Hematopoietic multipotent progenitor cell treated with erythropoietin and hydrocortisone succinate and interleukin-3 and kit ligand, for 17 days (in vitro differentiated cells): Measurements from ENCODE around the gene CUX1.
"Not testable (repeated sequence)": the region's sequence is repeated elsewhere in the genome, so short reads cannot be mapped to it uniquely, and the experiment has no call there.

Experiments used
- DNase-seq: peaks from one replicate; pipeline ENCODE4 v3.0.0-alpha.2; 2015; ENCODE audit warnings: low spot score

CUX1 gene

DNA sequence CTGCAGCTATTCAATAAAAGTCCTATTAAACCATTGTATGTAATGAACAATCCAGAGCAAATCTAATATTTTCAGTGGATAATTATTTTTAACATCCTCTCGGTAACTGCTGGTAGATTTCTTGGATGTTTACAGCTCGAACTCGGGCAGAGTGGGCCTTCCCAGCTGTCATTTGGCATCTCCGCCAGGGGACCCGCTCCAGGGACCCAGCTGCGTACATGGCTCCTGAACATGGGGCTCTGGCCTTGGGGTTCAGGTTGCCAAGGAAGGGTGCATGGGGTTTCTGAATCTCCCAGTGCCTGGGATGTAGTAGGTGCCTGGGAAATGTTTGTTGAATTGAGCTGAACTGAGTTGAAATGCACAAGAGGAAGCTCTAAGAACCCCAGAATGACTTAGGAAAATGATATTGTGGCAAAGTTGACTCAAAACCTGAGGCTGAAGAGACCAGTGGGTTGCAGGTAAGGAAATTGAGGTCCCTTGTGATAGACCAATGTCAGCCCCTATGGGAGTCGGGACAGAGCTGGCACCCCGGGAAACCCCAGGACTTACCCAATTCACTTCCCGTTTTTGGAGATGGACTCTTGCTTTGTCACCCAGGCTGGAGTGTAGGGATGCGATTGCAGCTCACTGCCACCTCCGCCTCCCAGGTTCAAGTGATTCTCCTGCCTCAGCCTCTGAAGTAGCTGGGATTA is 228.4 kb downstream of the CUX1 start:
- DNase-seq, result no peak

DNA sequence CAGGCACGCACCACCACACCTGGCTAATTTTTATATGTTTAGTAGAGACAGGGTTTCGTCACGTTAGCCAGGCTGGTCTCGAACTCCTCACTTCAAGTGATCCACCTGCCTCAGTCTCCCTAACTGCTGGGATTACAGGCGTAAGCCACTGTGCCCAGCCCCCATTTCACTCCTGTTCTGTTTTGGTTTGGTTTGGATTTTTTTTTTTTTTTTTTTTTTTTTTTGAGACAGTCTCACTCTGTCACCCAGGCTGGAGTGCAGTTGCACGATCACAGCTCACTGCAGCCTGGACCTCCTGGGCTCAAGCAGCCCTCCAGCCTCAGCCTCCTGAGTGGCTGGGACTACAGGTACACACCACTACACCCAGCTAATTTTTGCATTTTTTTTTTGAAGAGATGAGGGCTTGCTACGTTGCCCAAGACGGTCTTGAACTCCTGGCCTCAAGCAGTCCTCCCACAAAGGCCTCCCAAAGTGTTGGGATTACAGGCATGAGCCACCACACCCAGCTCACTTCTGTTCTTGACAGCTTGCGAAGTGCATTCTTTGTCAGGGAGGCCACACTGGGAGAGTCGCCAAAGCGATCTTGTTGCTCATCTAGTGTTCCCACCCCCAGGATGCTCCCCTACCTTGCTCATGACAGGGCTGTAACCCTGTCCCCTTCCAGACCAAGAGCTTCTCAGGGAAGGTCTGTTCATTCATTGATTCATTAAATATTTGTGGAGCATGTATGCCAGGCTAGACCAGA is 229.1 kb downstream of the CUX1 start:
- DNase-seq, result no peak

DNA sequence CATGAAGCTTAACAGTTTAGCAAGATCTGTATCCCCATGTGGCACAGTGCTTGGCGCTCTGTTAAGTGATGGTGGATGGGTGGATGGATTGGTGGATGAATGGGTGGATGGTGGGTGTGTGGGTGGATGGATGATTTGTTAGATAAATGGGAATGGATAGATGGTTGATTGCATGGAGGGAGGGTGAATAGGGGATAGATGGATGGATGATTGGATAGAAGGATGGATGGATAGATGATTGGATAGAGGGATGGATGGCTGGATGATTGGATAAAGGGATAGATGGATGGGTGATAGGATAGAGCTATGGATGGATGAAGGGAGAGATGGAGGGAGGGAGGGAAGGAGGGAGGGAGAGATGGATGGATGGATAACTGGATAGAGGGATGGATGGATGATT is 229.7 kb downstream of the CUX1 start:
- DNase-seq, result no peak

GRCh38 chr7:102049765-102050164 is 232.3 kb downstream of the CUX1 start:
- no peak for DNase-seq

- no peak for DNase-seq
Measured at GRCh38 chr7:102050864-102051460, 233.5 kb downstream of the CUX1 start.

- not testable (repeated sequence) for DNase-seq
Measured at GRCh38 chr7:102051736-102052135, 234.3 kb downstream of the CUX1 start.

GRCh38 chr7:102054158-102054557 is 236.7 kb downstream of the CUX1 start:
- DNase-seq, result no peak

DNA sequence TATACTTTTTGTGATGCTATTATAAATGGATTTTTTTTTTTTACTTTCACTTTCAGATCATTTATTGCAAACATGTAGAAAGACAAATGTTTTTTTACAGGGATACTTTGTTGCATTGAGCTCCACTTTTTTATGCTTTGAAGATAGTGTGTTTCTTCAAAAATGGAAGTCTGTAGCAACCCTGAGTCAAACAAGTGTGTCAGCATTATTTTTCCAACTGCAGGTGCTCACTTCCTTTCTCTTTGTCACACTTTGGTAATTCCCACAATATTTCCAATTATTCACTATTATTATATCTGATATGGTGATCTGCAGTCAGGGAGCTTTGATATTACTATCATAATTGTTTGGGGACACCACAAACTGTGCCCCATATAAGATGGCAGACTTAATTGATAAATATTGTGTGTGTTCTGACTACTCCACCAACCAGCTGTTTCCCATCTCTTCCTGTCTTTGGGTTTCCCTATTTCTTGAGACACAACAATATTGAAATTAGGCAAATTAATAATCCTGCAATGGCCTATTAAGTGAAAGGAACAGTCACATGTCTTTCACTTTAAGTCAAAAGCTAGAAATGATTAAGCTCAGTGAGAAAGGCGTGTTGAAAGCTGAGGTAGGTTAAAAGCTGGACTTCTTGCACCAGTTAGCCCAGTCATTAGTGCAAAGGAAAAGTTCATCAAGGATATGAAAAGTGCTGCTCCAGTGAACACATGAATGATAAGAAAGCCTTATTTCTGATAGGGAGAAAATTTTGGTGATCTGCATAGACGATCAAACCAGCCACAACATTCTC is 238.0 kb downstream of the CUX1 start:
- no peak for DNase-seq

DNA sequence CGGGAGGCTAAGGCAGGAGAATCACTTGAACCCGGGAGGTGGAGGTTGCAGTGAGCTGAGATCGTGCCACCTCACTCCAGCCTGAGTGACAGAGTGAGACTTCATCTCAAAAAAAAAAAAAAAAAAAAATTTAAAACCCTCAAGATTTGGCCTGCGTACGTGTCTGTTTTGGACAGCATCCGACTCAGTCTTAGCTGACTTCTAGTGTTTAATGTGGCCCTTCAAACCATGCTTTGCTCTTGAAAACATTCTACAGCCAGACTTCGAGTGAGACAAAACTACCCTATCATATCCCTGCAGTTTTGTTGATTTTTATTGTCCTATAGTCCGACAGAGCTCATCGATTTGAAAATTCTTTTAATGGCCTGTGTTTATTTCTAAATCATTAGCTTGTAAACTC is 242.1 kb downstream of the CUX1 start:
- DNase-seq, result no peak

DNA sequence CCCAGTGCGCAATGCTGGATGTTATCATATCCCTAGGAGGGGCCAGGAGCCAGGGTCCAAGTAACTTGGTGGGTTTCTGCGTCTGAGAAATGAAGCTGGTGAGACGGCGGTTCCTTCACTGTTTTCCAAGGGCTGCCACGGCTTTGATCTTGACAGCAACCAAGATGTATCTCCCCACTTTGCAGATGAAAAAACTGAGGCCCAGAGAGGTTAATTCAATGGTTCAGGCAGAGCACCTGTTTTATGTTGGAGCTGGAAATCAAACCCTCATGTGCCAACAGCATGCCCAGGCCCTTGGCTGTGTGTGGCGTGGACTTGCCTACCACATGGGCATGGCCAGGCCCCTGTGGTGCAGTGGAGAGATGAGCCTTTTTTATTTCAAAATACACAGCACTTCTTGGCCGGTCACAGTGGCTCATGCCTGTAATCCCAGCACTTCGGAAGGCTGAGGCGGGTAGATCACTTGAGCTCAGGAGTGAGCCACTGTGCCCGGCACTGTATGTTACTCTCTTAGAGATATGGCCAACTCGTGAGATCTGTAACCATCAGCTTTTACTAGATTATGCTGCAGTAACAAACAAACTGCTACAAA is 244.0 kb downstream of the CUX1 start:
- DNase-seq, result no peak

- DNase-seq, result no peak
Measured at GRCh38 chr7:102061981-102062390, 244.6 kb downstream of the CUX1 start.

DNA sequence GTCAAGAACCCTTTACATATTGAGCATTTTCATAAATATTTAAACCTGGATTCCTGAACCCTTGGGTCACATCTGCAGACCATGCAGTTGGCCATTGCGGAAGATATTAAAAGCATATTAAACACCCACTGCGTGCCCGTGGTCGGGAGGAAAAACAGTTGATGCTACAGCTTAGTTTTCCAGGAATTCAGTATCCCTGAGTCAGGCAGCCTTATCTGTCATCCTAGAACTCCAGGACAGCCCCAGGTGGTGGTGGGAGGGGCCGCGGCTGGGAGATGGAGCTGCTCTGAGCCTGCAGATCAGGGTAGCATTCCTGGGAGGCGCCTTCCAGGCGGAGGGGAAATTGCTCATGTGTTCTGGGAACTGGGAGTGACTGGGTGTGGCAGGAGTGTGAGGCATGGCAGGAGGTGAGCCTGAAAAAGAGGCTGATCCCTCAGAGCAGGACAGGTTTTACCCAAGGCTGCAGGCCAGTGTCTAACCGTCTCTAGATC is 246.3 kb downstream of the CUX1 start:
- DNase-seq, result no peak

GRCh38 chr7:102064361-102065025 is 247.1 kb downstream of the CUX1 start:
- no peak for DNase-seq

DNA sequence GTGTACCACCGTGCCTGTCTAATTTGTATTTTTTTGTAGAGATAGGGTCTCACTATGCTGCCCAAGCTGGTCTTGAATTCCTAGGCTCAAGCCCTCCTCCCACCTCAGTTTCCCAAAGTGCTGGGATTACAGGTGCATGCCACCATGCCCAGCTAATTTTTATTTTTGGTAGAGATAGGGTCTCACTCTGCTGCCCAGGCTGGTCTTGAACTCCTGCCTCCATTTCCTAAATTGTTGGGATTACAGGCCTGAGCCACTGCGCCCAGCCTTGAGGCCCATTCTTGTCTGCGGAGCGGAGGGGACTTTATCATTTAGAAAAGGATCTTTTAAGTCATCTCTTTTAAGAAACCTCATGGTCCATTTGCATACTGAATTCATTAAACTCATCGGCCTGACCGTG is 247.8 kb downstream of the CUX1 start:
- no peak for DNase-seq

GRCh38 chr7:102066476-102066875 is 249.1 kb downstream of the CUX1 start:
- DNase-seq, result no peak

DNA sequence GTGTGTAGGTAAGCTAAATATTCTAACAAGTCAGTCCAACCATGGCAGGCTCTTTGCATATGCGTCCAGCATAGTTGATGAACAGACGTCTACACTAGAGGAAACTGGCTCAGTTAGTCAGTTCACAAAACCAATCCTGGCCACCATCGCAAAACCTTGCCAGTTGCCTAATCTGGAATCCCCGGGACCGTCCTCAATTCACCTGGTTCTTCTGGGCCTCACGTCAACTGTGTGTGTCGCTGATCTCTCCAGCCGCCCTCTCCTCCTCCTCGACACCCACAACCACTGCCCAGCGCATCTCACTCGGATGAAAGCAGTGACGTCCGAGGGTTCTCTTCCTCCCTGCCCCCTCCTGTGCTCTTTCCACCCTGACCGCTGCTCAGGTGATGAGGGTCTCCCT is 251.4 kb downstream of the CUX1 start:
- DNase-seq, result no peak

DNA sequence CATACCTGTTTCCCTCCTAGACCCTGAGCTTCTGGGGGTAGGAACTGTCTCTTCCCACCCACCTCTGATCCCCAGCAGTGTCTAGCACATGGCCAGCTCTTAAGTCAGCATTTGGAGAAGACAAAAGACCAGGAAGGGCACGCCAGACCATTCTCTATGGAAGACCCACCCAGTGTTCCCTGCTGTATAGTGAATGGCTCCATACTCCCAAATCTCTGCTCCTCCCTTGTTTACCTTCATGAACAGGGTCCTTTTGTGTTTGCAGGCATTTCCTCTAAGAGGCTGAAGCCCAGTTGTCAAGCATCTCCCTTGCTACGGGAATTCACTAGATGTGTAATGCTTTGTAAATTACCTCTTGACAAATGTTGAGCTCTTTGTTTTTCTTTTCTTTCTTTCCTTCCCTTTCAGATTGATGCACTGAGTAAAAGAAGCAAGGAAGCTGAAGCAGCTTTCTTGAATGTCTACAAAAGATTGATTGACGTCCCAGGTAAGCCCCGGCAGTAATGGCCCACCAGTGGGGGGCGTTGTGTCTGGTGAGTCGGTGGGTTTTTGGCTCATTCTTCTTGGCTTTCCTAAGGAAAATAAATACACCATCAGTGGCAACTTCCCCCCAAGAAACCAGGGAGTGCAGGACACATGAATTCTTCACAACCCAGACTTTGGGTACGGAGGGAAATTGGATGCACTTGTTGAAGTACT is 252.7 kb downstream of the CUX1 start:
- no peak for DNase-seq

GRCh38 chr7:102072003-102072402 is 254.6 kb downstream of the CUX1 start:
- DNase-seq, result no peak

- no peak for DNase-seq
Measured at GRCh38 chr7:102072636-102073209, 255.3 kb downstream of the CUX1 start.
